ENCODE results near the gene CCNI2. TPM values are rescaled to one million over a fixed set of nuclear protein-coding genes. Genes with fewer than 3 reads are reported as not detected.

CCNI2 gene
- total and polyA plus RNA-seq, 9 of the 15 experiments (the other 6 are each of a cell fraction or from before 2014, with no cell fraction given) = 0.05 to 1.7 (median 0.81) TPM; not detected in 5

GRCh38 chr5:132773601-132774355, 26.6 kb downstream of the CCNI2 start:
- ATAC-seq (peak; percentile 14), DNase-seq (ENCODE audit: extremely low read depth in 1 of 4, low spot score in 3 of 4) (peak; percentile 52 to 79 (median 64)), FAIRE-seq (peak; percentile 88)
- ChIA-PET POLR2A (interaction anchor here (0.6 to 1.7 kb wide), 10 partner anchors 8 to 93 kb away, joined by 3 to 5 read pairs (median 3); partner anchors contain the start of gene UQCRQ), CTCF (ENCODE audit: low intra/inter-chr PET ratio) (no interaction called here)
- peak overlapping the region; percentile 88 for H3K4me2 ChIP-seq (ENCODE audit: insufficient read depth, low read length)
- in situ Hi-C loops (cut with MboI) (no loop called here), intact Hi-C loops (cut with micrococcal nuclease) (loop anchor here (2.0 kb wide), 1 partner anchor 33 kb away; no protein-coding TSS in a partner anchor)
- H3K9me3 ChIP-seq (replicated peaks; ENCODE audit: control insufficient read depth, insufficient read depth, low read depth, low read length) = no peaks in the 10 kb centered on the region
- no peak overlapping the region for H2AFZ ChIP-seq (ENCODE audit: low read depth, low read length)
- peak overlapping the region; percentile 81 to 90 for H3K9ac ChIP-seq (ENCODE audit: insufficient read depth in 1 of 2, low read depth in 2 of 2, low read length in 2 of 2)
- no TSS peak for BruUV-seq (replicated peaks)
- H3K27me3 ChIP-seq (ENCODE audit: control insufficient read depth in 2 of 2, insufficient read depth in 2 of 2, low read length in 2 of 2) = no peaks in the 10 kb centered on the region
- peak overlapping the region; percentile 58 for H3K27ac ChIP-seq (ENCODE audit: extremely low read depth, low read depth, low read length)
- 0 out of 2 replicates have a peak overlapping the region, but pooled peaks have one; percentile 58 for H3K4me3 ChIP-seq
- peaks cover 41% of the 10 kb centered on the region; the same call in 2 of the 3 replicates for H3K36me3 ChIP-seq (ENCODE audit: control insufficient read depth, insufficient read depth, low read length)
- 13% methylated on average over 12 of the region's 12 CpGs for WGBS (ENCODE audit: insufficient coverage, low coverage, missing lambda C conversion rate)
- H4K20me1 ChIP-seq (replicated peaks; ENCODE audit: control insufficient read depth, insufficient read depth, low read length) = peaks cover 8% of the 10 kb centered on the region
- H3K9me1 ChIP-seq (ENCODE audit: control insufficient read depth, insufficient read depth, low read length) = no peaks in the 10 kb centered on the region
- peaks cover 40 to 54% of the 10 kb centered on the region in 2 experiments for H3K4me1 ChIP-seq (replicated peaks in 1 of 2; ENCODE audit: control insufficient read depth in 2 of 2, insufficient read depth in 2 of 2, low read length in 2 of 2)
- H3K79me2 ChIP-seq (ENCODE audit: control insufficient read depth, insufficient read depth, low read length) = peaks cover 94% of the 10 kb centered on the region
- TF ChIP-seq SMARCB1 (IDR thresholded peaks at IDR 0.05; ENCODE audit: insufficient read length, low read depth) (no peak), CBFA2T2 (conservative IDR thresholded peaks at IDR 0.05) (peak; percentile 44), STAT5A (IDR thresholded peaks at IDR 0.05; ENCODE audit: borderline replicate concordance, low read length) (0 out of 2 replicates have a peak, but pooled peaks have one; percentile 8), SRF (CRISPR knock-in tag; IDR thresholded peaks at IDR 0.05) (no peak), ZEB2 (IDR thresholded peaks at IDR 0.05) (peak; percentile 59; the same call in 1 of the 2 replicates), DPF2 (IDR thresholded peaks at IDR 0.05) (peak; percentile 73), HDAC2 (IDR thresholded peaks at IDR 0.05) (peak; percentile 57; the same call in 1 of the 2 replicates), AFF1 (IDR thresholded peaks at IDR 0.05; ENCODE audit: low read depth in 1 of 2, partially characterized antibody in 2 of 2) (no peak), ILK (tag; IDR thresholded peaks at IDR 0.05; ENCODE audit: borderline replicate concordance, low read depth) (no peak), RBFOX2 (IDR thresholded peaks at IDR 0.05; ENCODE audit: low read depth, low read length) (no peak), HEY1 (CRISPR knock-in tag; IDR thresholded peaks at IDR 0.05; ENCODE audit: borderline replicate concordance) (no peak), PHF8 (IDR thresholded peaks at IDR 0.05; ENCODE audit: borderline replicate concordance, low read length) (no peak), MEIS2 (IDR thresholded peaks at IDR 0.05; ENCODE audit: partially characterized antibody) (peak; percentile 64), PKNOX1 (IDR thresholded peaks at IDR 0.05) (peak; percentile 71), CTBP1 (IDR thresholded peaks at IDR 0.05; ENCODE audit: borderline replicate concordance) (peak; percentile 78), SMARCA5 (IDR thresholded peaks at IDR 0.05) (no peak), TAF7 (tag; IDR thresholded peaks at IDR 0.05) (no peak)

Data from K562 (cell line).